GM12878 (cell line): ENCODE measurements around the gene PDZD2. TPM values are rescaled to one million over a fixed set of nuclear protein-coding genes. Genes with fewer than 3 reads are reported as not detected.

Experiments used
- ATAC-seq: fragments of 200-7000 bp; cut with Tn5 transposase; 3 replicates; pipeline ENCODE4 v1.9.1; 2020; ENCODE audit warnings: mild to moderate bottlenecking, moderate library complexity
- BruUV-seq: library from RNA; stranded (reverse); fragments of 400-500 nt; replicated peaks from 2 replicates; lab custom pipeline; 2021; lab: Mats Ljungman, UMichigan
- CTCF ChIA-PET: fragments of 300-600 bp; sonication (Branson Sonifier 250); formaldehyde crosslinking; extraction: SDS; loops from one replicate; lab custom pipeline; 2021; ENCODE audit warnings: inconsistent platforms; lab: Yijun Ruan, JAX
- POLR2A ChIA-PET: fragments of 350-600 bp; formaldehyde crosslinking; extraction: SDS; loops from one replicate; lab custom pipeline; 2021; ENCODE audit warnings: inconsistent platforms; lab: Charles Lee
- RAD21 ChIA-PET: fragments of 300-600 bp; sonication (Branson Sonifier 250); formaldehyde crosslinking; loops from one replicate; lab custom pipeline; 2023; ENCODE audit warnings: antibody characterized with exemption; ENCODE audit not compliant: unreplicated experiment; lab: Charles Lee
- SMC1A ChIA-PET: fragments of 300-600 bp; sonication (Branson Sonifier 250); formaldehyde crosslinking; loops from one replicate; lab custom pipeline; 2023; ENCODE audit not compliant: unreplicated experiment, uncharacterized antibody; lab: Charles Lee
- DNase-seq: peaks from one replicate; pipeline ENCODE4 v3.0.0-alpha.2; 2011; ENCODE audit warnings: low read depth, low spot score
- FAIRE-seq: peaks from 3 replicates; lab custom pipeline; 2011; peaks lifted over from hg19 to GRCh38; lab: Jason Lieb, UNC
- H2AFZ ChIP-seq: 2 replicates; pipeline ENCODE4 v1.6.0; 2011; ENCODE audit warnings: low read depth, low read length, control low read depth; ENCODE audit not compliant: control insufficient read depth
- H3K27ac ChIP-seq: 2 replicates; pipeline ENCODE4 v1.5.1; 2011; ENCODE audit warnings: control low read depth; ENCODE audit not compliant: control insufficient read depth, insufficient read depth
- H3K27me3 ChIP-seq, 2 experiments: replicated peaks in 1 of 2; 2 replicates each; pipeline versions ENCODE4 v1.6.0 to v1.6.1; 2011; ENCODE audit warnings: low read length in 1 of 2; ENCODE audit not compliant: control insufficient read depth in 2 of 2, insufficient read depth in 2 of 2
- H3K36me3 ChIP-seq, 2 experiments: 2 replicates each; pipeline ENCODE4 v1.5.1; 2011; ENCODE audit warnings: low read length in 1 of 2; ENCODE audit not compliant: control insufficient read depth in 2 of 2, insufficient read depth in 2 of 2
- H3K4me1 ChIP-seq: 2 replicates; pipeline ENCODE4 v1.6.1; 2011; ENCODE audit warnings: mild to moderate bottlenecking, low read length, moderate library complexity, mixed read lengths; ENCODE audit not compliant: control insufficient read depth, insufficient read depth
- H3K4me2 ChIP-seq: 2 replicates; pipeline ENCODE4 v1.6.0; 2011; ENCODE audit warnings: control low read depth; ENCODE audit not compliant: control insufficient read depth, insufficient read depth
- H3K4me3 ChIP-seq: fragments of 200-600 bp; sonication (generic); 2 replicates; pipeline ENCODE4 v1.5.1; 2016
- H3K79me2 ChIP-seq: 2 replicates; pipeline ENCODE4 v1.6.0; 2011; ENCODE audit warnings: low read length; ENCODE audit not compliant: control insufficient read depth, insufficient read depth
- H3K9ac ChIP-seq: 2 replicates; pipeline ENCODE4 v1.8.0; 2011; ENCODE audit warnings: low read length, control low read depth, mixed read lengths; ENCODE audit not compliant: control insufficient read depth, insufficient read depth
- H3K9me3 ChIP-seq: replicated peaks from 3 replicates; pipeline ENCODE4 v1.5.1; 2011; ENCODE audit warnings: mild to moderate bottlenecking, low read length; ENCODE audit not compliant: control insufficient read depth, insufficient read depth
- H4K20me1 ChIP-seq: 2 replicates; pipeline ENCODE4 v1.6.0; 2011; ENCODE audit not compliant: control insufficient read depth, insufficient read depth
- ATF7 ChIP-seq: fragments of 450-650 bp; IDR thresholded peaks from 2 replicates; pipeline ENCODE4 v1.6.1; 2016; ENCODE audit warnings: low read depth, mild to moderate bottlenecking
- BCL11A ChIP-seq: IDR thresholded peaks from 2 replicates; pipeline ENCODE4 v1.6.1; 2011; ENCODE audit warnings: low read depth, low read length
- MEF2A ChIP-seq: IDR thresholded peaks from 2 replicates; pipeline ENCODE4 v1.6.1; 2011; ENCODE audit warnings: low read depth, mild to moderate bottlenecking, low read length, moderate library complexity; ENCODE audit not compliant: insufficient read depth
- MTA3 ChIP-seq: IDR thresholded peaks from 2 replicates; pipeline ENCODE4 v1.6.1; 2012; ENCODE audit warnings: low read length, inconsistent platforms, borderline replicate concordance
- RBBP5 ChIP-seq: fragments of 200-600 bp; sonication (generic); conservative IDR thresholded peaks from 2 replicates; pipeline ENCODE4 v1.6.1; 2016
- SREBF1 ChIP-seq: IDR thresholded peaks from 2 replicates; pipeline ENCODE4 v1.6.1; 2012; ENCODE audit warnings: mild to moderate bottlenecking, low read length
- SREBF2 ChIP-seq: IDR thresholded peaks from 2 replicates; pipeline ENCODE4 v1.6.1; 2012; ENCODE audit warnings: mild to moderate bottlenecking, low read length
- TCF7 ChIP-seq: IDR thresholded peaks from 2 replicates; pipeline ENCODE4 v1.6.1; 2014; ENCODE audit warnings: antibody characterized with exemption, borderline replicate concordance
- WRNIP1 ChIP-seq: IDR thresholded peaks from 2 replicates; pipeline ENCODE4 v1.6.1; 2011; ENCODE audit warnings: low read depth, low read length, improper control_type of control experiment, borderline replicate concordance
- YBX1 ChIP-seq: fragments of 450-650 bp; IDR thresholded peaks from 2 replicates; pipeline ENCODE4 v1.6.1; 2016; ENCODE audit warnings: antibody characterized with exemption
- WGBS: methylation state at CpG from one replicate; pipeline ENCODE4 v1.1.6; 2016; ENCODE audit warnings: low lambda C conversion rate; ENCODE audit not compliant: insufficient replicate concordance, insufficient coverage; ENCODE audit errors: missing lambda C conversion rate; 5-methylcytosine and 5-hydroxymethylcytosine counted together
- in situ Hi-C: fragments of 300-500 bp; cut with MboI; formaldehyde crosslinking; loops from 9 replicates; pipeline ENCODE4 v1.14.3; 2018; ENCODE audit warnings: mixed read lengths
- intact Hi-C: fragments of 100-400 bp; cut with micrococcal nuclease; formaldehyde crosslinking; loops from one replicate; pipeline ENCODE4 v1.14.2; 2022; ENCODE audit not compliant: unreplicated experiment
- polyA plus RNA-seq, 11 experiments: library from polyadenylated mRNA; depleted of rRNA in 4 of 11; unstranded in 6 of 11; stranded (reverse) in 5 of 11; fragments of >200 nt; fragmentation: Nextera tagmentation in 4 of 11; fragmentation: Illumina TruSeq in 1 of 11; extraction: Ambion mirVana in 4 of 11; extraction: Trizol in 1 of 11; gene quantifications; 1 replicate in 1 of 11; 2 replicates in 10 of 11; pipeline versions ENCODE4 v1.2.1 to v1.2.3, GENCODE V29; 2011 to 2016; ENCODE audit warnings: inconsistent platforms in 2 of 11, missing spikeins in 2 of 11, low read depth in 1 of 11
- total RNA-seq, 4 experiments: library from RNA; depleted of rRNA in 3 of 4; stranded (reverse); fragments of >200 nt in 3 of 4; fragmentation: Illumina TruSeq in 1 of 4; extraction: Trizol in 1 of 4; gene quantifications; 2 replicates each; pipeline versions ENCODE4 v1.2.1 to v1.2.3, GENCODE V29; 2013 to 2021
- TF ChIP-seq, protein P1 (sequence below): fragments of 150-350 bp; IDR thresholded peaks from 2 replicates; pipeline ENCODE4 v1.6.1; 2016; ENCODE audit warnings: low read depth, low read length
- TF ChIP-seq, protein P2 (sequence below): IDR thresholded peaks from 2 replicates; pipeline ENCODE4 v1.6.1; 2012; ENCODE audit warnings: low read depth, low read length, improper control_type of control experiment
- TF ChIP-seq, protein P3 (sequence below): IDR thresholded peaks from 2 replicates; pipeline ENCODE4 v1.6.1; 2011; ENCODE audit warnings: borderline replicate concordance, low read depth, mild to moderate bottlenecking, moderate library complexity, low read length; ENCODE audit not compliant: insufficient read depth, poor library complexity, severe bottlenecking
- TF ChIP-seq, protein P4 (sequence below): fragments of 450-650 bp; IDR thresholded peaks from 2 replicates; pipeline ENCODE4 v1.6.1; 2016; ENCODE audit warnings: mild to moderate bottlenecking

PDZD2 gene
- total and polyA plus RNA-seq, 10 of the 15 experiments (the other 5 are each of a cell fraction or from before 2014, with no cell fraction given) = 0.01 to 0.58 (median 0.29) TPM; not detected in 3

DNA sequence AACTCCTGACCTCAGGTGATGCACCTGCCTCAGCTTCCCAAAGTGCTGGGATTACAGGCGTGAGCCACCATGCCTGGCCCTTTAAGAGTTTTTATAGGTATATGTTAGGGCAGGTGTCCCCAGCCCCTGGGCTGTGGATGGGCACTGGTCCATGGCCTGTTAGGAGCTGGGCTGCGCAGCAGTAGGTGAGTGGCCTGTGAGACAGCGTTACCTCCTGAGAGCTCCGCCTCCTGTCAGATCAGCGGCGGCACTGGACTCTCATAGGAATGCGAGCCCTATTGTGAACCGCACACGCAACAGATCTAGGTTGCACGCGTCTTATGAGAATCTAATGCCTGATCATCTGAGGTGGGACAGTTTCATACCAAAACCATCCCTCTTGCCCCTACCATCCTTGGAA lies 361.8 kb downstream of the PDZD2 start:
- BruUV-seq = no TSS peak
- Histone ChIP-seq H3K9me3 (no peaks in the 10 kb centered on the region; the same call in 2 of the 3 replicates), H3K36me3 (no peaks in the 10 kb centered on the region), H3K27me3 (no peaks in the 10 kb centered on the region), H3K27ac (no peak overlapping the region), H3K4me3 (no peak overlapping the region), H3K79me2 (no peaks in the 10 kb centered on the region), H2AFZ (no peak overlapping the region), H3K4me2 (no peak overlapping the region), H4K20me1 (no peaks in the 10 kb centered on the region), H3K4me1 (no peaks in the 10 kb centered on the region), H3K9ac (no peak overlapping the region)
- TF ChIP-seq BCL11A (no peak), SREBF2 (no peak), RBBP5 (no peak), WRNIP1 (no peak), MEF2A (no peak), YBX1 (no peak), ATF7 (no peak), MTA3 (no peak), SREBF1 (no peak), TCF7 (no peak)
- TF ChIP-seq, protein P1, sequence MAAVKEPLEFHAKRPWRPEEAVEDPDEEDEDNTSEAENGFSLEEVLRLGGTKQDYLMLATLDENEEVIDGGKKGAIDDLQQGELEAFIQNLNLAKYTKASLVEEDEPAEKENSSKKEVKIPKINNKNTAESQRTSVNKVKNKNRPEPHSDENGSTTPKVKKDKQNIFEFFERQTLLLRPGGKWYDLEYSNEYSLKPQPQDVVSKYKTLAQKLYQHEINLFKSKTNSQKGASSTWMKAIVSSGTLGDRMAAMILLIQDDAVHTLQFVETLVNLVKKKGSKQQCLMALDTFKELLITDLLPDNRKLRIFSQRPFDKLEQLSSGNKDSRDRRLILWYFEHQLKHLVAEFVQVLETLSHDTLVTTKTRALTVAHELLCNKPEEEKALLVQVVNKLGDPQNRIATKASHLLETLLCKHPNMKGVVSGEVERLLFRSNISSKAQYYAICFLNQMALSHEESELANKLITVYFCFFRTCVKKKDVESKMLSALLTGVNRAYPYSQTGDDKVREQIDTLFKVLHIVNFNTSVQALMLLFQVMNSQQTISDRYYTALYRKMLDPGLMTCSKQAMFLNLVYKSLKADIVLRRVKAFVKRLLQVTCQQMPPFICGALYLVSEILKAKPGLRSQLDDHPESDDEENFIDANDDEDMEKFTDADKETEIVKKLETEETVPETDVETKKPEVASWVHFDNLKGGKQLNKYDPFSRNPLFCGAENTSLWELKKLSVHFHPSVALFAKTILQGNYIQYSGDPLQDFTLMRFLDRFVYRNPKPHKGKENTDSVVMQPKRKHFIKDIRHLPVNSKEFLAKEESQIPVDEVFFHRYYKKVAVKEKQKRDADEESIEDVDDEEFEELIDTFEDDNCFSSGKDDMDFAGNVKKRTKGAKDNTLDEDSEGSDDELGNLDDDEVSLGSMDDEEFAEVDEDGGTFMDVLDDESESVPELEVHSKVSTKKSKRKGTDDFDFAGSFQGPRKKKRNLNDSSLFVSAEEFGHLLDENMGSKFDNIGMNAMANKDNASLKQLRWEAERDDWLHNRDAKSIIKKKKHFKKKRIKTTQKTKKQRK = no peak
- TF ChIP-seq, protein P2, sequence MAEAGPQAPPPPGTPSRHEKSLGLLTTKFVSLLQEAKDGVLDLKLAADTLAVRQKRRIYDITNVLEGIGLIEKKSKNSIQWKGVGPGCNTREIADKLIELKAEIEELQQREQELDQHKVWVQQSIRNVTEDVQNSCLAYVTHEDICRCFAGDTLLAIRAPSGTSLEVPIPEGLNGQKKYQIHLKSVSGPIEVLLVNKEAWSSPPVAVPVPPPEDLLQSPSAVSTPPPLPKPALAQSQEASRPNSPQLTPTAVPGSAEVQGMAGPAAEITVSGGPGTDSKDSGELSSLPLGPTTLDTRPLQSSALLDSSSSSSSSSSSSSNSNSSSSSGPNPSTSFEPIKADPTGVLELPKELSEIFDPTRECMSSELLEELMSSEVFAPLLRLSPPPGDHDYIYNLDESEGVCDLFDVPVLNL = no peak
- TF ChIP-seq, protein P3, sequence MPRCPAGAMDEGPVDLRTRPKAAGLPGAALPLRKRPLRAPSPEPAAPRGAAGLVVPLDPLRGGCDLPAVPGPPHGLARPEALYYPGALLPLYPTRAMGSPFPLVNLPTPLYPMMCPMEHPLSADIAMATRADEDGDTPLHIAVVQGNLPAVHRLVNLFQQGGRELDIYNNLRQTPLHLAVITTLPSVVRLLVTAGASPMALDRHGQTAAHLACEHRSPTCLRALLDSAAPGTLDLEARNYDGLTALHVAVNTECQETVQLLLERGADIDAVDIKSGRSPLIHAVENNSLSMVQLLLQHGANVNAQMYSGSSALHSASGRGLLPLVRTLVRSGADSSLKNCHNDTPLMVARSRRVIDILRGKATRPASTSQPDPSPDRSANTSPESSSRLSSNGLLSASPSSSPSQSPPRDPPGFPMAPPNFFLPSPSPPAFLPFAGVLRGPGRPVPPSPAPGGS = no peak
- TF ChIP-seq, protein P4, sequence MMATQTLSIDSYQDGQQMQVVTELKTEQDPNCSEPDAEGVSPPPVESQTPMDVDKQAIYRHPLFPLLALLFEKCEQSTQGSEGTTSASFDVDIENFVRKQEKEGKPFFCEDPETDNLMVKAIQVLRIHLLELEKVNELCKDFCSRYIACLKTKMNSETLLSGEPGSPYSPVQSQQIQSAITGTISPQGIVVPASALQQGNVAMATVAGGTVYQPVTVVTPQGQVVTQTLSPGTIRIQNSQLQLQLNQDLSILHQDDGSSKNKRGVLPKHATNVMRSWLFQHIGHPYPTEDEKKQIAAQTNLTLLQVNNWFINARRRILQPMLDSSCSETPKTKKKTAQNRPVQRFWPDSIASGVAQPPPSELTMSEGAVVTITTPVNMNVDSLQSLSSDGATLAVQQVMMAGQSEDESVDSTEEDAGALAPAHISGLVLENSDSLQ = no peak
- FAIRE-seq = no peak
- ChIA-PET POLR2A (no interaction called here), SMC1A (no interaction called here), CTCF (no interaction called here), RAD21 (no interaction called here)
- intact Hi-C loops (no loop called here), in situ Hi-C loops (no loop called here)
- no peak for ATAC-seq
- DNase-seq = no peak
- 83% methylated on average over 11 of the region's 11 CpGs for WGBS
